Right hindlimb (tissue), 1 donor: Measurements from ENCODE around the gene FEM1C.

Source experiments
- DNase-seq: peaks from one replicate; pipeline ENCODE4 v3.0.0-alpha.2; 2018

FEM1C gene

GRCh38 chr5:115544436-115545350, at the start of gene FEM1C:
TSS of gene FEM1C (minus strand) at chr5:115544775. CDS start at chr5:115543493, 1,282 bp downstream.
- peak; percentile 99 for DNase-seq

DNA sequence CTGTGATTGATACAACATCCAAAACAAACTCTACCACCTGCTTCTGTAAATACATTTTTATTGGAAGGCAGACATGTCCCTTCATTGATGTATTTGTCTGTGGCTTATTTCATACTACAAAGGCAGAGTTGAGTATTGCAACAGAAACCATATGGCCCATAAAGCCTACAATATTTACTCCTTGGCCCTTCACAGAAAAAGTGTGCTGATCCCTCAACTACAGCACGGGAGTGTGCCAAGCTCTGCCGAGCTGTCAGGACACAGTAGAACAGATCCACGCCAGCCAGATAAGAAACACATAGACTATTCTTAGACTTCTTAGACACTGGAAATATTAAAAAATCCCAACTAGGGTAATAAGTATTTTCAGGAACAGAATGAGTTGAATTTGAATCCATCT, 44.5 kb upstream of the FEM1C start:
- DNase-seq, result no peak

DNA sequence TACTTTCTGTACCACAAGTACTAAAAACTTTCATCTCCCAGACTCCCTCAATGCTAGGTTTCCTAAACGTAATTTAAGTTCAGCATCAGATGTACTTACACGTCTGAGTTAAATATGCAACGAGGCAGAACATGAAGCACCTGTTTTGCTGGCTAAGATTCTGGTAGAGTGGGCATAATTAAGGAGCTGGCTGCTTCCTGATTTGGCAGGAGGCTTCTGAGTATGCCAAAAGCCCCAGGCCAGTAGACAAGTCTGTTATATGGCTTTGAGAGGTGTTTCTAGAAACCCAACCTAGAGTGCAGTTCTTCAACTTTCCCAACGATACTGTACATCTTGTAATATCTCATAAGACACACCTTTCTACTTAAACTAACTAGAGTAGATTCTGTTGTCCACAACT, 44.1 kb upstream of the FEM1C start:
- no peak for DNase-seq

DNA sequence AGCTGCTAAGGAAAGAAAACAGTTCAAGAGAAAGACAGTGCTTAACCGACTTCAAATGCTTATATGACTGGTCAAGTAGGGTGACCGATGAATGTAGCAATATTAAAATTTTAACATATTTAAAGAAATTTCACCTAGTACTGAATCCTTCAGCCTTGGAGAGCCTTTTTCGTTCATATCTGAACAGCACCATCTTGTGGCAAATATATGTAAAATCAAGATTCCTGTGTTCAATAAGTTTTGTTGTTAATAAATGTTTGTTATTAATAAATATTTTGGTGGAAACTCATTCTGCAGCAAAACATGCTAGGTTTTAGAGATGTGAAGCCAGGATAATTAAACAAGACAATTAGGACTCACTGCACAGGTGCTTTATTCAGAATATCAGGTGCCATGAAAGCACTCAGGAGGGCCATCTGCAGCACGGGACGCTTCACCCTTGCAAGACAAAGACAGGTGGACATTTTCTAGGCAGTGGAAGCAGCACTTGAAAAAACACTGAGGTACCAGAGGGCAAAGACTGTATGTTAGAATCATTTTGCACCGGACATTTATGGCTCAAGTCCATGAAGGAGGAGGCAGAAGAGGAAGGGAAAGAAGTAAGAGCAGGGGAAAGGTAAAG, 42.1 kb upstream of the FEM1C start:
- DNase-seq, result no peak

GRCh38 chr5:115585265-115585664, 40.7 kb upstream of the FEM1C start:
- no peak for DNase-seq

GRCh38 chr5:115584501-115584900, 39.9 kb upstream of the FEM1C start:
- no peak for DNase-seq

GRCh38 chr5:115583474-115583873, 38.9 kb upstream of the FEM1C start:
- DNase-seq, result no peak

GRCh38 chr5:115580941-115581340, 36.4 kb upstream of the FEM1C start:
- DNase-seq, result no peak

DNA sequence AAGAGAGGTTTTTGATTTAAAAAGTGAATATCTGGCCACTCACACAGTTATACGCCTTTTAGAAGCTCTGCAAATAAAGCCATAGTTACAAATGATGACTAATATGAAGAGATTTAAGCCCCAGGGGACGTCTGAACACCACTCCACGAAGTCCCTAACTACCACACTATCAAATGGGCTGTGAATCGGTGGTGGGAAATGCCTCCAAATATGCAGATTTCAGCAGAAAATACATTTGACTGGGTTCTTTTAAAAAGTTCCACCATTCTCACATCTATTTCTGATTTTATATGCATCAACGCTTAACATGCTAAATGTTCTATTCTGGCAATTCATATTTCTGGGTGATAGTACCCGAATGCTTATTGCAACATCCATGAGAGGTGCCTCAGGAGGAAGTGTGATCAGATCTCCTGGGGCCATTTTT, 35.2 kb upstream of the FEM1C start:
- no peak for DNase-seq

- no peak for DNase-seq
Observed at GRCh38 chr5:115579216-115579615, 34.6 kb upstream of the FEM1C start.

DNA sequence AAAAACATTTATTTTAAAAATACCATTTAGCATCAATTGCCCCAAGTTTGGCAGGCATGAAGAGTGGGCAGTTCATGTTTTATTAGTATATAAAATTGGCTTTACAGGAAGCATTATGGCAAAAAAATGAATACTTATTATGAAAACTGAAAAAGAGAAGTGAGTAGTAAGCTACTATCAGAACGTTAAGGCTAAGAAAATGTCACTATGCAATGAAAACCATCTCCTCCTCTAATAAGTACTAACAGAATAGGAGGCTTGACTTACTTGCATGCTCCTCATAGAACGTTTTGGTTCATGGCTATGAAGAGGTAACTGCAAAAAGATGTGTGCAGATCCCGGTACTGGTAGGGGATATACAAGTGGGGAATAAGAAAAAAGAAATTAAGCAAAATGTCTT, 34.1 kb upstream of the FEM1C start:
- no peak for DNase-seq

DNA sequence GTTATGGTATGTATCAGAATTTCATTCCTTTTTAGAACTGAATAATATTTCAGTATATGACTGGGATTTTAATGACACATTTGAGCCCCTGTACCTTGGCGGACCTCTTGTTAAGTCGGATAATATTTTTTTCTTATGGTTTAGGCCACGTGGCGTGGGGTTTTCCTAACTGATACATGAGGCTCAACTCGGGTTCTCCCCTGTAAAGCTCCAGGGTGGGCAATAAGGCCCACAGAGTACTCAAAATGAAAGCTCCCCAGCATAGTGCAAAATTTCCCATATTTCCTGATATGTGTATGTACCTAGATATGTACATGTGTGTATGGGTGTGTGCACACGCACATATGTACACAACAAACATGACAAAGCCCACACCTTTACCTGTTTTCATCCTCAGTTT, 33.2 kb upstream of the FEM1C start:
- no peak for DNase-seq

DNA sequence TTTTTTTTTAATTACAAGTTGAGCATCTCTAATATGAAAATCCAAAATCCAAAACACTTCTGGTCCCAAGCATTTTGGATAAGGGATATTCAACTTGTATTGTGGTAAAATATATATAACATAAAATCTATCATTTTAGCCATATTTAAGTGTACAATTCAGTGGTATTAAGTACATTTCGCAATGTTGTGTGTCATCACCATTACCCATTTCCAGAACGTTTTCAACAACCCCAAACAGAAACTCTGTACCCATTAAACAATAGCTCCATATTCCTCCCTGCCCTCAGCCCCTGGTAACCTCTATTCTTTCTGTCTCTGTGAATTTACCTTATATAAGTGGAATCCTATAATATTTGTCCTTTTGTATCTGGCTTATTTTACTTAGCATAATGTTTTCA, 32.8 kb upstream of the FEM1C start:
- DNase-seq, result no peak

DNA sequence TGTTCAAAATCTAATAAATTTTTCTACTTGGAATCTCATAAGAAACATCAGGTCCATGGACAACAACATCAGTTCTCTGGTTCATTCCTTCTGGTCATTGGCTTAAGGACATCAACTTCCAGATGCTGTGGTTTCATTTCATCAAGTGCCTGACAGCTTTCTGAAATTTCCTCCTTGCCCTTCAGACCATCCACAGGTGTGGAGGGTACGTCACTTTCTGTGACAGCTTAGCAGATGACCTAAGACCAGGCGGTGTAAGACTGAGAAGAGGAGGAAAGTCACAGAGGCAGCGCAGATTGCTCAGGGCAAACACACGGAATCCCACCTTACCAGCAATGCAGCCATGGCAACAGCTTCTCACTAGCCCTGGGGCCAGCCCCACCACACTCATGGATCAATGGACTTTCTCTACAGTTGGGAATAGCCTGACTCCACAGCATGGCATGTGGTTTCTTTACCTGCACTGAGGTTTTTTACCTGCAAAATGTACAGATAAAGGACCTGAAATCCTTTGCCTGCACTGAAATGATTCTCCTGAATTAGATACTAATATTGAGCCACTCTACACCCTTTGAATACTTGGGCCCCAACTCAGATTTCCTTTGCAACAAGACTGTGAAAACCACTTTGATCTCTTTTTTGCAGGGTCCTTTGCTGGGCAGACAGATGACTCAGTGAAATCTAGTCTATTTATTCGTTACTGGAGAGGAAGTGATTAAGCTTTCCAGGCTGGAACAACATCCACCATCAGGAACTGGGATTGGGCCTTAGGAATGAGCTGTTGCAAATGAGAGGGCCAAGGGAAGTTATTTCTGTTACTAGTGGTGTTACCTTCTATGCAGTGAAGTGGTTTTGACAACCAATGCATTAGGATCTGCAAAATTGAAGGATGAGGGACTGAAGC, 30.8 kb upstream of the FEM1C start:
- no peak for DNase-seq

DNA sequence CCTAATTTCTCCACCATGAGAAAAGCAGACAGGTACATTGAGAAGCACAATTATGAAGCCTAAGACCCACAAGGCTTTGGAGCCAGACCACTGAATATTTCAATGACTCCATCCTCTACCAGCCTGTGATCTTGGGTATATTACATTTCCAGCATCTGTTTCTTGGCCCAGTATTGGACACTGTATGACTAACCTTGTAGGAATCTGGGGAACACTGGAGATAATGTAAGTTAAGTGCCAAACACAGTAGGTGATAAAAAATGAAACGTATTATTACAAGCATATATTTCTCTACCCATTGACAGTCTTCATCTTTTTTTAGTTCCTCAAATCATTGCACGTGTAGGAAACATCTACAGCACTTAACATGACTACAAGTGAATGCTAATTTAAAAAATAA, 28.6 kb upstream of the FEM1C start:
- no peak for DNase-seq

- DNase-seq, result no peak
Observed at GRCh38 chr5:115571441-115571878, 26.9 kb upstream of the FEM1C start.

DNA sequence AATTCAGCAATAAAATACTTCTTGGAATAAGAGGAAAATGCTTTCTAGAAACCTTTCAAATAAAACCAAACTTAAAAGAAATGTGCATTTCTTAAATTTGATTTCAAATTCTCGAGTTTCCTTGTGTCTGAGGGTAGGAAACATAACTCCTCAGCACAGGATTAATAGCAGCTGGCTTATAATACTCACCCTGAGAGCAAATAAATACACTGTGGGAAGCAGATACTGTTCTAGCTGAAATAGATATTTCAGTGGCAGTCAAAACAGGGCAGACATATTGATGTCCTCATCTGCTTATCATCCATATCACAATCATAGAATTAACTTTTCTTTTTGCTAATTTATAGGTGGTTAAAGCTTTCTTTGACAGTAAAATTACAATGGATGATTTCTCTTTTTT, 24.1 kb upstream of the FEM1C start:
- DNase-seq, result no peak

GRCh38 chr5:115565233-115565632, 20.7 kb upstream of the FEM1C start:
- DNase-seq, result no peak

- DNase-seq, result no peak
Observed at GRCh38 chr5:115561176-115561575, 16.6 kb upstream of the FEM1C start.

- no peak for DNase-seq
Observed at GRCh38 chr5:115559524-115559923, 14.9 kb upstream of the FEM1C start.

- no peak for DNase-seq
Observed at GRCh38 chr5:115558388-115558956, 13.9 kb upstream of the FEM1C start.

DNA sequence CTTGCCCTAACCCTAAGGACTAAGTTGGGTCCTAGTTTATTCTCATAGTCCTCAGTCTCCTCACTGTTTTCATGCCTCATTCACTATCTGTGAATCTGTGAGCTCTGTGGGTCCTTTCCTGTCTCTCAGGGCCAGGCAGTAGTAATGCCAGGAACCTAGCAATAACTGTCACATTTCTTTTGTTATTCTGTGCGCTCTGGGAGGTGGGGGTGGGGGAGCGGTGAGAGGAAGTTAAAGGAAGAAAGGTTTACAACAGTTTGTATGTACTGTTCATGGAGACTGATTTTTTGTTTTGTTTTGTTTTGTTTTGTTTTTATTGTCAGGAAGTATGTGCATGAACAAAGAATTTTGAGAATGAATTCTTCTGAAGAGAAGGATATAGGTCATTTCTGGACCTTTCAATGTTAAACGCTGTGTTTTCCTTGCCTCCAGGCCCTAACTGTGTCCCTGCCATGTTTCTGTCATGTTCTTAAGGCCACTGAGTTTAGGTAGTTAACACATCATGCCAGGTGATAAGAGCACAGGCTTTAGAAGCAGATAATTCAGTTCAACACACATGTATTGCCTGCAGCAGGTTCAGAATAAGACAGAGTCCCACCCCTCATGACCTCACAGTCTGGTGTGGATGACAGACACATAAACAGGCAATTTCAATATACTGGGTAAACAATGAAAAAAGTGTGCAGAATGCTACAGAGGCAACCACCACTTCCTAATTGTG, 13.3 kb upstream of the FEM1C start:
- no peak for DNase-seq
